Gastrocnemius medialis (tissue), 4 donors: ENCODE measurements around the gene ADCY1.

Experiments used
- CTCF ChIP-seq, 5 experiments: fragments of 450-650 bp in 3 of 5; fragments of 200-600 bp in 2 of 5; sonication (generic) in 2 of 5; IDR thresholded peaks in 4 of 5; conservative IDR thresholded peaks in 1 of 5; 1 replicate in 4 of 5; 2 replicates in 1 of 5; pipeline ENCODE4 v1.5.1; 2016 to 2019; ENCODE audit warnings: antibody characterized with exemption in 5 of 5, mild to moderate bottlenecking in 3 of 5, moderate library complexity in 3 of 5
- POLR2A ChIP-seq, 2 donors: fragments of 450-650 bp; IDR thresholded peaks; one replicate each; pipeline ENCODE4 v1.6.1; 2017; ENCODE audit warnings: antibody characterized with exemption in 2 of 2, mild to moderate bottlenecking in 2 of 2, moderate library complexity in 2 of 2

- TF ChIP-seq POLR2A (IDR thresholded peaks at IDR 0.05) (no peak), CTCF (IDR thresholded peaks at IDR 0.05 in 4 of 5, conservative IDR thresholded peaks at IDR 0.05 in 1 of 5) (no peak)
Measured at GRCh38 chr7:45662540-45663166, 88.5 kb downstream of the ADCY1 start.
